ENCODE measurements around the gene ARF3.

The ARF3 gene

DNA sequence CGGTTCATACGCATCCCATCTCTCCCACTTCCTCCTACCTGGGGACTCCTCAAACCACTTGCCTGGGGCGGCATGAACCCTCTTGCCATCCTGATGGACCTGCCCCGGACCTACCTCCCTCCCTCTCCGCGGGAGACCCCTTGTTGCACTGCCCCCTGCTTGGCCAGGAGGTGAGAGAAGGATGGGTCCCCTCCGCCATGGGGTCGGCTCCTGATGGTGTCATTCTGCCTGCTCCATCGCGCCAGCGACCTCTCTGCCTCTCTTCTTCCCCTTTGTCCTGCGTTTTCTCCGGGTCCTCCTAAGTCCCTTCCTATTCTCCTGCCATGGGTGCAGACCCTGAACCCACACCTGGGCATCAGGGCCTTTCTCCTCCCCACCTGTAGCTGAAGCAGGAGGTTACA lies 24.5 kb upstream of the ARF3 start:
- no peak for DNase-seq (ENCODE audit: low spot score)

DNA sequence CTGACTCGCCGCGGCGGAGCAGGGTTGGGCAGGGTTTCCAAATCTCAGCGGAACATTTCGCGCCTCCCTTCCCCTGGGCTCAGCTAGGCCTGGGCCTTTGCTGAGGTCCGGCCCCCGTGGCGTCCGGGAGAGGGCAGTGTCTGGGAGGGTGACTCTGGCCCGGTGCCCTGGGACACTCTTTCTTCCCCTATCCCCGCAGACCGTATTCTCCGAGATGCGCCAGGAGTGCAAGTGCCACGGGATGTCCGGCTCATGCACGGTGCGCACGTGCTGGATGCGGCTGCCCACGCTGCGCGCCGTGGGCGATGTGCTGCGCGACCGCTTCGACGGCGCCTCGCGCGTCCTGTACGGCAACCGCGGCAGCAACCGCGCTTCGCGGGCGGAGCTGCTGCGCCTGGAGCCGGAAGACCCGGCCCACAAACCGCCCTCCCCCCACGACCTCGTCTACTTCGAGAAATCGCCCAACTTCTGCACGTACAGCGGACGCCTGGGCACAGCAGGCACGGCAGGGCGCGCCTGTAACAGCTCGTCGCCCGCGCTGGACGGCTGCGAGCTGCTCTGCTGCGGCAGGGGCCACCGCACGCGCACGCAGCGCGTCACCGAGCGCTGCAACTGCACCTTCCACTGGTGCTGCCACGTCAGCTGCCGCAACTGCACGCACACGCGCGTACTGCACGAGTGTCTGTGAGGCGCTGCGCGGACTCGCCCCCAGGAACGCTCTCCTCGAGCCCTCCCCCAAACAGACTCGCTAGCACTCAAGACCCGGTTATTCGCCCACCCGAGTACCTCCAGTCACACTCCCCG lies 23.9 kb upstream of the ARF3 start:
- DNase-seq (ENCODE audit: low spot score), result no peak

DNA sequence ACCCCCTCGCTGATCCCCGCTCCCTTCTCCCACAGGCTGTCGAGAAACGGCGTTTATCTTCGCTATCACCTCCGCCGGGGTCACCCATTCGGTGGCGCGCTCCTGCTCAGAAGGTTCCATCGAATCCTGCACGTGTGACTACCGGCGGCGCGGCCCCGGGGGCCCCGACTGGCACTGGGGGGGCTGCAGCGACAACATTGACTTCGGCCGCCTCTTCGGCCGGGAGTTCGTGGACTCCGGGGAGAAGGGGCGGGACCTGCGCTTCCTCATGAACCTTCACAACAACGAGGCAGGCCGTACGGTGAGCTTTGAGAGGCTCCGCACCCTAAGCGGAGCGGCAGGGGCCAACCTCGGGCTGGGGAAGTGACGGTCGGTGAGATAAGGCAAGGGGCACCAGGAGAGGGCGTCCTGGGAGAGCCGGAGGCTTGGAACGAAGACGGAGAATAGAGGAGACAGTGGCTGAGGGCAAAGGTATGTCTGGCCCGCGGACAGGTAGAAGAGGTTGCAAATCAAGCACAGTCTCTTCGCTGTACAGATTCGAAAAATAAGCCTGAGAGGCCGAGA lies 23.2 kb upstream of the ARF3 start:
- DNase-seq (ENCODE audit: low spot score), result no peak

DNA sequence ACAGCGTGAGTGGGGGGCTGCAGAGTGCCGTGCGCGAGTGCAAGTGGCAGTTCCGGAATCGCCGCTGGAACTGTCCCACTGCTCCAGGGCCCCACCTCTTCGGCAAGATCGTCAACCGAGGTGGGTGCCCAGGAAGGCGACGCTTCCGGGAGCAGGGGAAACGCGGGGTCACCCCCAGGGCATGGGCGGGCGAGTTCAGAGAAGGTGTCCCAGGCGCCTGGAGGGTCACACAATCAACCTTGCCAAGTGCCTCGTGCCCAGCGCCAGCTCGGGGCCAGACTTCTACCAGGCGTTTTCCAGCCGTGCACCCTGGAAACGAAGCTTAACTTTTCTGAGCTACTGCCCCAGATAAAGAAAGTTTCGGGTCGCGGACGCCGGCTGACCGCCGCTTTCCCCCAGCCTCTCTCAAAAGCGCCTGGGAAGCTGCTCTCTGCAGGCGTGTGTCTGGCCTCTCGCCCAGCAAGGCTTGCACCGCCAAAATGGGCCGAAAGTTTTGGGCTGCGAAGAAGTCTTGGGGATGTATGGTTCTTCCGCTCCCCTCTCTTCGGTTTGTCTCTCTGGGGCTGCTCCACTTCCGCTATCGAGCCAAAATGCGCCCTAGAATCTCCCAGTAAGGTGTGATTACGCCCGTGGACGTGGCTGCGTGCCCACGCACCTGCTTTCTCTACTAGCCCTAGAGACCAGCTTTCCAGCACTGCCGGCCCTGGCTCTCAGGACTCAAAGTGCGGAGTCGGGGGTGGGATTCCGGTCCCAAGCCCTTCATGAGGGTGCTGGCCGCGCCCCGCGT lies 22.5 kb upstream of the ARF3 start:
- no peak for DNase-seq (ENCODE audit: low spot score)

DNA sequence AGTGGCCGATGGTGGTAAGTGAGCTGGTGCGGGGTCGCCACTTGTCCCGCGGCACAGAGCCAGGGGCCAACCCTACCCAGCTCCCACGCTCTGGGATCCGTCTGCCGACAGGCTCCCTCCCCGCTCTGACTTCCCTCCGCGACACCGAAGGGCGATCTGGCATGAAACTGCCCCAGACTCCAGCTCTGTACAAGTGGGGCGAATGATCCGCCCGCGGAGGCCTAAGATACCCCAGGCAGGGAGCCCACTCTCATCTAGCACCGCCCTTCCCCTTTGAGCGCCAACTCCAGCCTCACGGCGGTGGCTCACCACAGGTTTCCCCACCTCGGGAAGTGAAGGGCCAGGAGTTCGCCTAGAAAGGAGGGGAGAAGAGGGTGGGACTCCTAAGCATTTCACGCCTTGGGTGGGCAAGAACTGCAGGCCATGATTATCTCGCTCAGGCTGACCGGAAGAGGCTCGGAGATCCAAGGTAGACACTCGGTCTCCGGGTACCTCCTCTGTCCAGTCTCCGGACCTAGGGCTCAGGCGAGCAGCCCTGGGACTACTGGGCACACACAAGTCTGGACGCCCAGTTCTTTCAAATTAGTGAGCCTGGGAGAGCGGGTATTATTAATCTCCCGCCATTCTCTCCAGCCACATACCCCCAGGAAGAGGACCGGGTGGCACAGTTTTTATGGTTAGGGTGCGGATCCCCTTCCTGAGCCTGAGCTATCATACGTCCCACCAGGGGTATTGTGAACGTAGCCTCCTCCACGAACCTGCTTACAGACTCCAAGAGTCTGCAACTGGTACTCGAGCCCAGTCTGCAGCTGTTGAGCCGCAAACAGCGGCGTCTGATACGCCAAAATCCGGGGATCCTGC lies 21.7 kb upstream of the ARF3 start:
- no peak for DNase-seq (ENCODE audit: low spot score)

DNA sequence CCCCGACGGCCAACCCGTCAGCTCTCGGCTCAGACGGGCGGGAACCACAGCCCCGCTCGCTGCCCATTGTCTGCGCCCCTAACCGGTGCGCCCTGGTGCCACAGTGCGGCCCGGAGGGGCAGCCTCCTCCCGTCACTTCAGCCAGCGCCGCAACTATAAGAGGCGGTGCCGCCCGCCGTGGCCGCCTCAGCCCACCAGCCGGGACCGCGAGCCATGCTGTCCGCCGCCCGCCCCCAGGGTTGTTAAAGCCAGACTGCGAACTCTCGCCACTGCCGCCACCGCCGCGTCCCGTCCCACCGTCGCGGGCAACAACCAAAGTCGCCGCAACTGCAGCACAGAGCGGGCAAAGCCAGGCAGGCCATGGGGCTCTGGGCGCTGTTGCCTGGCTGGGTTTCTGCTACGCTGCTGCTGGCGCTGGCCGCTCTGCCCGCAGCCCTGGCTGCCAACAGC lies 21.0 kb upstream of the ARF3 start, which contains the start of gene WNT1:
Gene WNT1 (plus strand): TSS at position 32 of the 450 bp plus-strand sequence. CDS start 329 bp downstream, at position 361.
- DNase-seq (ENCODE audit: low spot score), result no peak

DNA sequence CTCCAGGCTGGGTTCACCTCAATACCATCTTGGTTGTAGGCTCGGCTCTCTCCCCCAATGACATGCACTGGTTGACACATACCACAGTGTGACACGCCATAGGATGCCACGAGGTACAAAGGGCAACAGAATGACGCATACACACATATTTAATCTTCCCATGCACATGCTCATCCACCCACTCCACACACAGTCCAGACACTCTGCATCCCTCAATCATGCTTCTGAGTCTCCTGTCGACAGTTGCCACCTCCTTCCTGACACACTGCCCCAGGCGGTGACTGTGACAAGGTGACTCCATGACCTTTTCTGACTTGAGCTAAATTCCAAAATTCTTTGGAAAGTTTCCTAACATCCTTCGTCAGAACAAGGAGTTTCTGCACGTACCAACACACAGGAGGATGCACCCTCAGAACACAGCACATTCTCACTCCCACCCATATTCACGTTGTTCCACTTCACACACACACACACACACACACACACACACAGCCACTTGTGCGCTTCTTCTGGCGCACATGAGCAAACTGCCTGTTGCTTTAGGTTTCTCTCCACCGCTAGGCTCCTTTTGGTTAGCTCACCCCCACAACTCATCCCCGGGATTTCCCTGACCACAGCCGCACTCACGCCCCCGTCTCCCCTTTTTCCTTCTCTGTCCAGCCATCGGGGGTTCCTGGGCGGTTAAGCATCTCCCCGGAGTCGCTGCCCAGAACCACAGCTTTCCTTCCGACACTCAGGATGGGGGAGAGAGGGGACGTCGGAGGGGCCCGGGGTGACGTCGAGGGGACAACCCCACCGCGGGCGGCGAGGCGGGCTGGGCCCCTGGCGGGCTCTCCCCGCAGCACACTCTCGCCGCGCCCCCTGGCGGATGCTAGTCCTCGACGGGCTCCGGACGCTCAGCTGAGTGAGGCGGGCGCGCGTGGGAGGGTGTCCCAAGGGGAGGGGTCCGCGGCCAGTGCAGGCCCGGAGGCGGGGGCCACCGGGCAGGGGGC lies 20.3 kb upstream of the ARF3 start:
- peak; percentile 87 for DNase-seq (ENCODE audit: low spot score)

DNA sequence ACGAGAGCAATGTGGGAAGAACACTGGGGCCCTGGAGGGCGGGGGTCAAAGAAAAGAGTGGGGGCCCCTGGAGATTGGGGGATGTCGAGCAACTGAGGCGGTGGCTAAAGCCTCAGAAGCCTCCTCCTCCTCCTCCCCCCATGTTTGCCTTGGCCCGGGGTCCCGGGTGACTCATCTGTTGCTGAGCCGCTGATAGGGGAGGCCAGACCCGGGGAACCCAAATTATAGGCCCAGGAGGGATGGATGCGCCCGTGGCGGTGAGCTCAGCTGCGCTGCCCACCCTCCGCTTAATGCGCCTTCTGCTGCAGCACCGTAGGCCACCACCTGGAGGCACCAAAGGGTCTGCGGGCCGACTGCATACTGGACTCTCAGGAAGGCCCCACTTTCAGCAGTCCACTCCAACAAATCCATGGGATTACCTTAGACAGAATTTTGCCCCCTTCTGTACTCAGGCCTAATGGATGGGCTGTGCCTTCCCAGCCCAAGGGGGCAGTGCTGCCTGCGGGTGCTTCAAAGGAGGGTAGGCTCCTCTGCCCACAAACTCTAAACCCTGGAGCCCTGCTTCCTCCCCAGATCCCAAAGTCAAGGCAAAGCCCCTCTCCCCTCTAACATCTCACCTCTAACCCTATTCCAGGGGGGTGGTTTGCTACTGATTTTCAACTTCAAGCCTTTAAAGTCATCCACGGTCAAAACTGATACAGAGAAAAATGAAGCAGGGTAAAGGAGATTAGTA lies 16.8 kb upstream of the ARF3 start:
- DNase-seq (ENCODE audit: low spot score), result no peak

DNA sequence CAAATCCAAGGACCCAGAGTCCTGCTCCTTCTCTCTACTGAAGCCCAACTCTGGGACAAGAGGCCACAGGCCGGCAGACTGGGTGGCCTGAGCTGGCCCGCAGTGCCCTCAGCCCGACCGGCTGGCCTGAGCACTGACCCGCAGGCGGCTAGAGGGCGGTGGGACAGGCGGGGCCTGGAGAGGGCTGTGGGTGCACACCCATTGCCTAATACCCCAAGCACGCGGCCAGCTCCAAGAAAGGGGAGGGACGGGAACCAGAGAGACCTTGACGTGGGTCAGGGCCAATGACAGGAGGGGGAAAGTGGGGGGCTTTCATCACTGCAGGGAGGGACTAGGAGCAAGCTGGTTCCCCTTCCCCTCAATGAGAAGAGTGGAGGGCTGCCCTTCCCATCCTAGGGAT lies 16.2 kb upstream of the ARF3 start:
- no peak for DNase-seq (ENCODE audit: low spot score)

DNA sequence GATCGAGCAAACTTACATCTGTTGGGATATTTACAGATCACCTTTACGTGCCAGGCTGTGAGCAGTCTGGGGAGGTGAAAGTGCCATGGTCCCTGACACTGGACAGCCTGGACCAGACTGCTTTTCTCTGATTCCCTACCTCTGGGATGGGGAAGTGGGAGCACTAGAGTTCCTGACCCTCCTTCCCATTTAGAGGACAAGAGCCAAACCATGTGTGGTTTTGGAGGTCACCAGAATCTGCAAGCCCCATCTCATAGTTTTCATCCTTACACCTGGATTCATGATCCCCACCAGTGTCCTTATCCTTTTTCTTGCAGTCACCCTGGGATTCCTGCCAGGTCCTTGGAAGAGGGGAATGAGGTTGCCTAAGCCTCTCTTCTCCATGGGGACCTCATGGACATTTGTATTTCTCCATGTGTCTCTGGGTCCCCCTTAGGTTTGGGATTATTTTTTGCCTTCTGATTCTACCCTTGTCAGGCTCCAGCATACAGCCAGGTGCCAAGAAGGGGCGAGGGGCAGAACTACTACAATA lies 15.7 kb upstream of the ARF3 start:
- DNase-seq (ENCODE audit: low spot score), result no peak

DNA sequence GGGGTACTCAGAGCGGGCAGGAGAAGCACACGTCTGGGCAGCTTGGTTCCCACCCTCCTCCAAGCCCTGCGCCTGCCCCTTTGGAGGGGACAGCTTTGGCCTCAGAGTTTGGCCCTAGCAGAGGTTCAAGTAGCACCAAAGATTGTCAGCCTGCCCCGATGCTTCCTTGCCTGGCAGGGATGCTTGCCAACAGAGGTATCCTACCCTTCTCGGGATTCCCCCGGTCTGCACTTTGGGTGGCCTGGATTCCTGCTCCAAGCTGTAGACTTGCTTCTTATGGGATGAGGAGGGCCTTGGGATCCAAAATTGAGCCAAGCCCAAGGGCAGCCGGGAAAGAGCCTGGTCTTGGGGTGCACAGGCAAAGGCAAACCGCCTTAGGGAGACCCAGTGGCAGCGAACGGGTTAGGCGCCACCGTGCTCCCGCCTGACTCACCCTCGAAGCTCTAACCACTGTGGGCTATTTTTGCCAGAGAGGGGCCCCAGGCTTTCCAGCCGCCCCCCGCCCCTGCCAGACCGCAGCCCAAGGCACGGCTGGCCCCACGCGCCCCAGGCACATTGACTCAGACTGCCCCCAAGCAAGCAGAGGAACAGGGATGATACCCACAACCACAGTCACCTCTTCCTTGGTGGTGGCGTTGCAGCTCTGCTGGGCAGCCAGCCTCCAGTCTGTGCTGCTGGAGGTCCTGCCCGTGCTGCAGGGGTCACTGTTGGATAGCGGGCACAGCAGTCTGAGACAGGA lies 15.1 kb upstream of the ARF3 start:
- DNase-seq (ENCODE audit: low spot score), result no peak

DNA sequence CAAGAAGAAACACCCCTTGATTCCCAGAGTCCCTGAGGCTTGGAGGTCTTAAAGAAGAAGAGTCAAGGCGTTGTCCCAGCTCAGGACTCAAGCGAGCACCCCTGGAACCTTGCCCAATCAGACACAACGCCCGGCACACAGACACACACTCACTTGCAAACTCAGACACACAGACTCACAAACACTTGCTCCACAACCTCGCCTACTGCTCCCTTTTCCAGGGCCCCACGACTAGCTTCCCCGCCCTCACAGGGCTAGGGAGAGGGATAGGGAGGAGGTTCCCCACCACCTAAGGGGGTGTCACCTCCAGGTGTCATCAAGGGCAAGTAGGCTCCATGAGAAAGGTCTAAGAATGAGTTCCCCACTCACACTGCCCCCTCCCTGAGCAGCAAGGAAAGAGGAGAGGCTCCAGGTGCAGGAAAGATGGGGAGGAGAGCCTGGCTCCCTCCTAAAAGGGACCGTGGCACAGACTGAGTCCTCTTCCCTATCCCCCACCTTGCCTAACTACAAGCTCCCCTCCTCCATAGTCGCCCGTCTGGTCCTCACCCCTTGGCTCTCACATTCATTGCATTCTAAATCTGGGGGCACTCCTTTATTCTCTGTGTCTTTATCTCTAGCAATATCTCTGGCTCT lies 13.5 kb upstream of the ARF3 start:
- DNase-seq (ENCODE audit: low spot score), result no peak

DNA sequence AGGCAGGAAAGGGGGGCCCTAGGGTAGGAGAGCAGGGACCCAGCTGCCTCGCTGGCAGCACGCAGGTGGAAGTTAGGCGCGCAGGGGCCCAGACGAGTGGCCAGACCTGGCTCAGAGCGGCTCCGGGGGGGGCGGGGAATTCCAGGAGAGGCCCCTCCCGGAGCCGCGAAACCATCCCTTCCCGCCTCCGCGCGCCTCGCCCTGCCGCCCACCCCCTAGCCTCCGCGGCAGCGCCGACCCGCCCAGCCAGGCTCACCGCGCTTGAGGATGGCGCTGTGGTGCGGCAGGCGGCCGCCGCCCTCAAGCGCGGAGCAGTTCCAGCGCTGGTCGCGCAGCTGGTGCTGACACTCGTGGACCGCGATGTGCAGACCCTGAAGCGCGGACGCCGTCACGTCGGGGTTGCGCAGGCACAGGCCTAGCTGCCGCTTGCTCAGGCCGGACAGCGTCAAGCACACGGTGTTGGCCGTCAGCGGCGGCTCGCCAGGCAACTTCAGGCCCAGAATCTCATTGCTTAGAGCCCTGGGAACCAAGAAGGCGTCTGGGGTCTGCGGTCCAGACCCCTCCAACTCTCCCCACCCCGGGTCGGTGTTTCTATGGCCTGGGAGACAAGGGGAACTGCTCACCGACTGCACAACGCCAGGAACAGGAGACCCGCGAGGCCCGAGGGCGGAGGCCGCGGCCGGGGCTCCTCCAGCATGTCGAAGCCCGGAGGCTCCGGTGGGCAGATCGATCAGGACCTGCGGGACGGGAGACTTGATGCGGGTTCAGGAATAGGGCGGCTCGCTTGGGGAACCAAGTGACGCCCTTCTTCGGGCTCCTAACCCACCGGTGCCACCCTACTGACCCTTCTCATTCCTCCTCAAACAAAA lies 12.8 kb upstream of the ARF3 start:
- DNase-seq (ENCODE audit: low spot score), result no peak

DNA sequence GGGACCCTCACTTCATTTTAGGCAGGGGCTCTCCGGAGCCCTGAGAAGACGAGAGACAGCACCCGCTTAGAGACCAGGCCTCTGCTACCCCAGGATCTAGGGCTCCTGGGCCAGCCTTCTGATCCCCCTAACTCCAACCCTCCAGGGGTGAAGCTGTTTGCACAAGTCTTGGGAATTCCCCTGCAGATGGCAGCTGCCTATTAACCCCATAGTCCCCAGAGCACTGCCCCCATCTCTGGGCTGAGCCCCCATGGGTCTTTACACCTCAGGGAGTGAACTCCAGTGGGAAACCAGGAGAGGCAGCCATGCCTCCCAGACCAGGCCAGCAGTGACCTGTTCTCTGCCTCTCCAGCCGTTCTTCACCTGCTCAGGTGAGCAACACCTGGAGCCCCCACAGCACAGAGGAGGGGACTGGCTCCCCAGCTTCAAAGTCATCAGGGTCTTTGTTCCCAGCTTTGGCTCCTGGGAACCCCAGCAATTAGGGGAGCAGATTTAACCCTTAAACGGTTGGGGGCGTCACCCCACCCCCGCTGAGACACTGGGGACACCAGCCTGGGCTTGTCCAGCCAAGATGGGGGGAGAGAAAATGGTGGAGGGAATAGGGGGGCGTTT lies 12.0 kb upstream of the ARF3 start:
- no peak for DNase-seq (ENCODE audit: low spot score)

DNA sequence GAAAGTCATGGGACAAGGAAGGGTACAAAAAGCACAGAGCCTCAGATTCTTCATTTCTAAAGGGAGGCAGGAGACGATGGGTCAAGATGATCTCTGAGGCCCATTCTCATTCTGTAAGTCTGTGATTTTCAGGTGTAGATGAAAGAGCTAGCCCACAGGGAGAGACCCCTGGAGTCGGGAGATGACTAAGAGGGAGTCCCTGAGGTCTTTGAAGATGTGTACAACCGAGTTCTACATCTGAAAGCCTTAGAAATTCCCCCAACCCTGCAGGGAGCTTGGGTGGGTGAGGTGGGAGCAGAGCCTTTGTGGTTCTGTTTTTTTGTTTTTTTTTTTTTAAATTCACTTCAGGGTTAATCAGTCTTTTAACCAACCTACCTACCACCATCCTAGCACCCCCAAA lies 11.2 kb upstream of the ARF3 start:
- DNase-seq (ENCODE audit: low spot score), result no peak

DNA sequence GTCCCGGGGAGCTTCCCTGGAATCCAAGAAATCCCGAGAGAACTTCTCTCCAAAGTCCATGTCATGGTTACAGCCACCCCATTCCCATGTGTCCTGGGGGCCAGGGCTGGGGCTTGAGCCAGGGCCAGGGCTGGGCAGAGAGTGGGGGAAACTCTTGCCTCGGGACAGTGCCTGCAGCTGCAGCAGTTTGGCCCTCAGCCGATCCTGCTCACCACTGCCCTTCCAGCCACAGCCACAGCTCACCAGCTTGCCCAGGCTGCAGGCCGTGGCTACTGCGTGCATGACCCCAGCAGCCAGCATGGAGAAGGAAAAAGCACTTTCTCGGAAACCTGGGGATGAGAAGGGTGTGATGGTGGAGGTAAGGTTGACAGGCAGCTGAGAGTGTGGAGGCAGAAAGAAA lies 10.7 kb upstream of the ARF3 start:
- no peak for DNase-seq (ENCODE audit: low spot score)

Measured in SW480 (cell line).